Kidney epithelial cell (primary cell): ENCODE measurements around the gene MTCL3.
A peak's percentile ranks its signal among the peaks of the same experiment; 100 is the strongest.

Experiments used
- DNase-seq: peaks from one replicate; pipeline ENCODE4 v3.0.0-alpha.2; 2010; ENCODE audit warnings: low read depth
- H3K27me3 ChIP-seq: 2 replicates; pipeline ENCODE4 v1.6.0; 2011; ENCODE audit warnings: low read length; ENCODE audit not compliant: control insufficient read depth, insufficient read depth
- H3K36me3 ChIP-seq: 2 replicates; pipeline ENCODE4 v1.5.1; 2011; ENCODE audit warnings: low read length; ENCODE audit not compliant: control insufficient read depth, insufficient read depth
- H3K4me3 ChIP-seq: 2 replicates; pipeline ENCODE4 v1.5.1; 2011; ENCODE audit warnings: low read depth, mild to moderate bottlenecking, control low read depth, low read length
- TF ChIP-seq, protein P1 (sequence below): IDR thresholded peaks from 2 replicates; pipeline ENCODE4 v1.5.1; 2011; ENCODE audit warnings: mild to moderate bottlenecking, moderate library complexity, low read length, control low read depth, inconsistent platforms; ENCODE audit not compliant: insufficient read depth, poor library complexity, severe bottlenecking

Gene MTCL3

GRCh38 chr6:127496471-127496870, 22.7 kb downstream of the MTCL3 start:
- Histone ChIP-seq H3K27me3 (no peaks in the 10 kb centered on the region), H3K36me3 (peaks cover 1% of the 10 kb centered on the region), H3K4me3 (no peak overlapping the region)
- no peak for DNase-seq
- TF ChIP-seq, protein P1, sequence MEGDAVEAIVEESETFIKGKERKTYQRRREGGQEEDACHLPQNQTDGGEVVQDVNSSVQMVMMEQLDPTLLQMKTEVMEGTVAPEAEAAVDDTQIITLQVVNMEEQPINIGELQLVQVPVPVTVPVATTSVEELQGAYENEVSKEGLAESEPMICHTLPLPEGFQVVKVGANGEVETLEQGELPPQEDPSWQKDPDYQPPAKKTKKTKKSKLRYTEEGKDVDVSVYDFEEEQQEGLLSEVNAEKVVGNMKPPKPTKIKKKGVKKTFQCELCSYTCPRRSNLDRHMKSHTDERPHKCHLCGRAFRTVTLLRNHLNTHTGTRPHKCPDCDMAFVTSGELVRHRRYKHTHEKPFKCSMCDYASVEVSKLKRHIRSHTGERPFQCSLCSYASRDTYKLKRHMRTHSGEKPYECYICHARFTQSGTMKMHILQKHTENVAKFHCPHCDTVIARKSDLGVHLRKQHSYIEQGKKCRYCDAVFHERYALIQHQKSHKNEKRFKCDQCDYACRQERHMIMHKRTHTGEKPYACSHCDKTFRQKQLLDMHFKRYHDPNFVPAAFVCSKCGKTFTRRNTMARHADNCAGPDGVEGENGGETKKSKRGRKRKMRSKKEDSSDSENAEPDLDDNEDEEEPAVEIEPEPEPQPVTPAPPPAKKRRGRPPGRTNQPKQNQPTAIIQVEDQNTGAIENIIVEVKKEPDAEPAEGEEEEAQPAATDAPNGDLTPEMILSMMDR, result no peak

- no peak overlapping the region for H3K4me3 ChIP-seq
- DNase-seq, result no peak
- TF ChIP-seq, protein P1, result no peak
- no peaks in the 10 kb centered on the region for H3K27me3 ChIP-seq
- no peaks in the 10 kb centered on the region for H3K36me3 ChIP-seq
Observed at GRCh38 chr6:127494240-127494767, 24.8 kb downstream of the MTCL3 start.

GRCh38 chr6:127489248-127489647, 29.9 kb downstream of the MTCL3 start:
- Histone ChIP-seq H3K27me3 (no peaks in the 10 kb centered on the region), H3K4me3 (no peak overlapping the region), H3K36me3 (no peaks in the 10 kb centered on the region)
- no peak for DNase-seq
- TF ChIP-seq, protein P1, result no peak

GRCh38 chr6:127486934-127487333, 32.2 kb downstream of the MTCL3 start:
- TF ChIP-seq, protein P1, result no peak
- H3K4me3 ChIP-seq, result no peak overlapping the region
- DNase-seq, result no peak
- H3K36me3 ChIP-seq, result no peaks in the 10 kb centered on the region
- no peaks in the 10 kb centered on the region for H3K27me3 ChIP-seq

DNA sequence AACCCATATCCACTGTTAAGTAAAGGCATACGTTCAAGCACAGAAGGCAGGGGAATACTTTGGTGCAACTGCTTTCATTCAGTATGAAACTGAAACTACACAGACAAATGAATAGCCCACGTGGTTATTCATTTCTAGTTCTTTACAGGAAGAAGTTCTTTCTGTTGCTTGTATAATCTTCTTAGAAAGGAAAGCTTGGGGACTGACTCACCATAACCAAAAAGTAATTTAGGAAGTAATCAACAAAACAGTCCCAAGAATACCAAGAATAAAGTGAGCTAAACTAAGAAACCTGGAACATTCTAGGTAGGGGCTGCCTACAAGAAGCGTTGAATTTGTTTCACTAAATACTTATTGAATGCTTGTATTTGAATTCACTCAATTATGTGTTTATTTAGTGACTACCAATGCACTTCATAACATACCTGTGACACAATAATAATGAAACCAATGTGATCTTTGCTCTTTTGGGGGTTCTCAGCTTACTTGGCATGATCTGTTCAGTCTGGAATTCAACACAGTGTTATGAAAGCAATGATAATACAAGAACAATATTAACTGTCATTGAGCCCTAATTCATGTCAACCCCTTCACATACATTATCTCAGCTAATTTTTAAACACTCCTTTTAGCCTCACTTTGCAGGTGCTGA, 34.8 kb downstream of the MTCL3 start:
- Histone ChIP-seq H3K36me3 (no peaks in the 10 kb centered on the region), H3K4me3 (no peak overlapping the region), H3K27me3 (no peaks in the 10 kb centered on the region)
- TF ChIP-seq, protein P1, result no peak
- peak; percentile 35 for DNase-seq
